HG03103 (cell line): ENCODE data around the gene NDUFAF7.
"Not testable (repeated sequence)": the region's sequence is repeated elsewhere in the genome, so short reads cannot be mapped to it uniquely, and the experiment has no call there.

Experiments used
- ATAC-seq: cut with Tn5 transposase; IDR thresholded peaks from one replicate; pipeline ENCODE4 v1.9.1; 2021; ENCODE audit warnings: low read depth; ENCODE audit not compliant: unreplicated experiment

The NDUFAF7 gene

GRCh38 chr2:37274359-37274965 is 43.0 kb downstream of the NDUFAF7 start:
- no peak for ATAC-seq

GRCh38 chr2:37276291-37276690 is 44.8 kb downstream of the NDUFAF7 start:
- no peak for ATAC-seq

GRCh38 chr2:37281916-37282315 is 50.5 kb downstream of the NDUFAF7 start:
- no peak for ATAC-seq

GRCh38 chr2:37282746-37283145 is 51.3 kb downstream of the NDUFAF7 start:
- ATAC-seq: no peak

- ATAC-seq: no peak
These were observed 51.7 kb downstream of the NDUFAF7 start for GRCh38 chr2:37283207-37283606.

- no peak for ATAC-seq
These were observed 52.9 kb downstream of the NDUFAF7 start for GRCh38 chr2:37284381-37284780.

- no peak for ATAC-seq
These were observed 56.5 kb downstream of the NDUFAF7 start for GRCh38 chr2:37287966-37288365.

- no peak for ATAC-seq
These were observed 60.2 kb downstream of the NDUFAF7 start for GRCh38 chr2:37291680-37292079.

GRCh38 chr2:37294858-37295257 is 63.4 kb downstream of the NDUFAF7 start:
- ATAC-seq: not testable (repeated sequence)

- ATAC-seq: no peak
These were observed 64.1 kb downstream of the NDUFAF7 start for GRCh38 chr2:37295469-37296073.

- ATAC-seq: no peak
These were observed 66.2 kb downstream of the NDUFAF7 start for GRCh38 chr2:37297632-37298031.
